Activated CD8-positive, alpha-beta memory T cell treated with anti-CD3 and anti-CD28 coated beads, Interleukin-2, amount 50 U/mL, for 24 hours (primary cell): ENCODE data around the gene GSK3A.

ENCODE experiments used
- DNase-seq: peaks from one replicate; pipeline ENCODE4 v3.0.0-alpha.2; 2020; ENCODE audit errors: extremely low read depth

The GSK3A gene

DNA sequence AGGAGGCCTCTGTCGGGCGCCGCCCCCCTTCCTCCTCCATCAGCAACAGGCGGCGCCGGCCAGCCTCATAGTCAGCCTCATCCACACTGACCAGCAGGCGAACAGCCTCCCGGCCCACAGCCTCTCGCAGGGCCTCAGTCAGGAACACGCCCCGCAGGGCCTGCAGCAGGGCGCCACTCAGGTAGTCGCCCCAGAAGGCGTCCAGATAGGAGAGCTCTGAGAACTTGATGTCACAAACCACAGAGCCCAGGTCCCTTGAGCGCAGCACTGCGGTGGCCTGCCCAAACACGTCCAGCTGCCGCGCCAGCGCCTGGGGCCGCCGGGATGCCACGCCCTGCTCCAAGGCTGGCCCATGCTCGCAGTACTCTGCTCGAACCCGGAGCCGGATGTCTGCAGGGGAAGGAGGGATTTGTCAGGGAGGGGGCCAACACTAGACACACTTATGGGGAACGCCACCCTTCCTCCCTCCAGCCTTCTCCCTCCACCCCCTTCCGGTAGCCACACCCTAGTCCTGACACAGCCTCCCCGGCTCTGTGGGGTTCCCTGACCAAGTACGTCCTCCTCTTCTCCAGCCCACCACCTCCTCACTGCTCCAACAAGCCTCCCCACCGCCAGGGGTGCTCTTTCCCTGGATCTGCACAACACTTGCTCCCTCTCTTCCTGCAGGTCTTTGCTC is 42.8 kb downstream of the GSK3A start:
- DNase-seq = no peak

DNA sequence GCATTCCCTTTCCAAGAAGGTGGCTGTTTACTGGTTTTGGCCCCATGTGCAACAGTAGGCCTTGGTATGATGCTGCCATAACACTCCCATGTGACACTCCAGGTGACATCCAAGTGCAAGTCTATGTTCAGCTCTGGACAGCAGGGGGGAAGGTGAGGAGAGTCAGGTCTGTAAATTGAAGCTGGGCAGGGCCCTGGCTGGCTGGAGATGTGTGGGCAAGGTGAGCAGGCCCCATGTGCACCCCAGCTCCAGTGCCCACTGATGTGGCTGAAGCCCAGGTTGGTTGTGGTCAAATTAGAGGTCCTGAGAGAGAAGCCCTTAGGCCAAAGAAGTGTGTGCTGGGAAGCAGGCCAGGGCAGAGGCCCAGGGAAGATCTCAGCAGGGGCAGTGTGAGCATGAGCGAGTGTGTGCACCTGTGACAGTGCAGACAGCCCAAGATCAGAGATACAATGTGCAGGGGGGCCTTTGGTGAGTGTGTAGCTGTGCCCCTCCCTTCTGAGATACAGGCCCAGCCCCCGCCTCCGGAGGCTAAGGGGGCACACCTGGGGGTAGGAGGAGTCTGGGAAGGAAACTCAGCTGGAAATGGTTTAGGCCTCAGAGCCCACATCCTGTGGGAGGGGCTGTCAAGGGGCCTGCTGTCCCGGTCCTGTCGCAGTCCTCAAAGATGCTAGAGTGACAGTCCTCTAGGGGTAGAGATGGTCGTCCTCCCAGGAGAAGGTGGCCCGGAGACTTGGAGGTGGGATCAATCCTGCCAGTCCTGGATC is 43.5 kb downstream of the GSK3A start:
- DNase-seq = no peak

DNA sequence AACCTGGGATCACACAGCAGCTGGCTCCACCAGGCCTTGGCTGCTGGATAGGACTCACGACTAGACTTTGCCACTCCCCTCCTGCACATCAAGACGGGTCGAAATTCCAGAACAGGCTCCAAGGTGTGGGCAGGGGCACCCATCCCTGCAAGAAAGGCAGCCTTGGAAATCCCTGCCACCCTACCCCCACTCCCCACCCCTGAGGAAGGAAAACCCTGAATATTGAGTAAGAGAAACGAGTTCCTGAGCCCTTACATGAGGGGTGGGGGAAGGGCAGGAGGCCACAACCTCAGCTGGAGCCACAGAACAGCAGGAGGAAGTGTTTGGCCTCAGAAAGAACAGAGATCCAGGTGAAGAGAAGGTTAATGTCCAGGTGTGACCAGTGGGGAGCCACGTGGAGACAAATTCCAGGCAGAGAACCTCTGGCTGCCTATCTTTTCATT is 45.0 kb downstream of the GSK3A start:
- DNase-seq = no peak

DNA sequence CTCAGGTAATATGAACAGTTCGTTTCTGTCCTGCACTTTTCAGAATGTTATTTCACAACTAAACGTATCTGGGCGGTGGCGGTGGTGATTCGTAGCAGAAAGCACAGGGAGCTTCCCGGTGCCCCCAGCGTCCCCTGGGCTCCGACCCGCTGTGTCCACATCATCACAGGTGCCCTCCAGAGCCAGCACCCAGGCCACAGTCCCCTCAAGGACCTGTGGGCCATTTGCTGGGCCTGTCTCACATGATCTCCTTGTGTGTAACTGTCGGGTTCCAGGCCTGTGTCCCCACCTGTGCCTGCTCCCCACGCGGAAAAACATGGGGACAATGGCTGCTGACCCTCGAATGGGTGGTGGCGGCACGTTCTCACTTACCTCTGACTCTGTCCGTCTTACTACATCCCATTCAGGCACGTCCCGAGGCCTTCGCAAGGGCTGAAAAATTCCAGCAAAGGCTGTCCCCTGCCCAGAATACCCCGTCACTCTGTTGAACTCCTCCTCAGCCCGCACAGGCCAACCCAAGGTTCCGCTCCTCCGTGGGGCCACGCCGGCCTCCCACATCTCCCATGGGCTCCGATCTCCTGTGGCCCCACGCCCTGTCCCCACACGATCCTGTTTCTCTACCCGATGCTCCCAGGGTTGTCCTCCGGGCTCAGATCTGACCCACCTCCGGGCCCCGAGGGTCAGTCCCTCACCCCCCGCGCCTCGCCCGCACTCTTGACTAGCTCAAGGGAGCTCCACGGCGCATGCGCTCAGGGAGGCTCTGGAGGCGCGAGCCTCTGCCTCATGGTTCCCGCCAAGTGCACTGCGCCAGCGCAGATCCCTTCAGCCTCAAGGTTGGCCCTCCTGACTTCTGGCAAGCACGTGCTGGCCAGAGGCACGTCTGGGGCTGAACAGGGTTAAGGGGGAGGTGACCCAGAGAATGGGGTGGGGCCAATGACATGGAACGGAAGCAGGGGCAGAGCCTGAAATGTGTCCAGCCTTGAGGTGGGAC is 46.1 kb downstream of the GSK3A start:
- no peak for DNase-seq

DNA sequence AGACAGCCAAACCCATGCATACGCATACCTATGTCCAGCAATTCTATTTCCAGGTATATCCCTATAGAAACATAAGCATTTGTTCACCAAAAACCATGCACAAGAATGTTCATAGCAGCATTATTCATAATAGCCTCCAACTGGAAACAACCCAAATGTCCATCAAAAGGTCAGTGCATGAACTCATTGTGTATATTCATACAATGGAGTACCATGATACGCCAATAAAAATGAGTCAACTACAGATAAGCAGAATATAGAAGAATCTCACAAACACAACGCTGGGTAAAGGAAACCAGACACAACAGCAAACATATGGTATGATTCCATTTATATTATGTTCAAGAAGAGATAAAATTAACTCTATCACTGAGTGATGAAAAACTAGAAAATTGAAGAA is 48.7 kb downstream of the GSK3A start:
- no peak for DNase-seq

DNA sequence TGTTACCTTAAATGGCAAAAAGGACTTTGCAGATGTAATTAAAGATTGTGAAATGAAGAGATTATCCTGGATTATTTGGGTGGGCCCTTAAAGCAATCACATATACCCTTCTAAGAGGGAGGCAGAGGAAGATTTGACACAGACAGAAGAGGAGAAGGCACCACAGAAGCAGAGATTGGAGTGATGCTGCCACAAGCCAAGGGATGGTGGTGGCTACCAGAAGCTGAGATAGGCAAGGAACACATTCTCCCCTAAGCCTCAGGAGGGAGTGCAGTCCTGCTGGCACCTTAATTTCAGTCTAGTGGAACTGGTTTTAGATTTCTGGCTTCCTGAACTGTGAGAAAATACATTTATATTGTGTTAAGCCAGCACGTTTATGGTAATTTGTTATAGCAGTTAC is 49.1 kb downstream of the GSK3A start:
- no peak for DNase-seq

DNA sequence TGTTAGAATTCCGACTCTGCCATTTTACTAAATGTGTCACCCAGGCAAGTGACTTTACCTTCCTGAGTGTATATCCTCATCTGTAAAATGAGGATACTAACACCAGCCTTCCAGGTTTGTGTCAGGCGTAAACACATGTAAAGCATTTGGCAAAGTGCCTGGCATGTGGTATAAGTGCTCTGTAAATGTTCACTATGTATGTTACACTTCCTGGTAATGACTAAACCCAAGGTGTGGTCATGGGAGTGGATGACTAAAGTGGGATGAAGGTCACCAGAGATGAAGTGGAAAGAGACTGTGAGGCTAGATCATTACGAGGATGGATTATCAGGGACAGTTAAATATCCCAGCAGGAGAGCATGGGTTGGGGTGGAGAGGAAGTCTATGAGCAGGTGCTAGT is 50.5 kb downstream of the GSK3A start:
- no peak for DNase-seq

DNA sequence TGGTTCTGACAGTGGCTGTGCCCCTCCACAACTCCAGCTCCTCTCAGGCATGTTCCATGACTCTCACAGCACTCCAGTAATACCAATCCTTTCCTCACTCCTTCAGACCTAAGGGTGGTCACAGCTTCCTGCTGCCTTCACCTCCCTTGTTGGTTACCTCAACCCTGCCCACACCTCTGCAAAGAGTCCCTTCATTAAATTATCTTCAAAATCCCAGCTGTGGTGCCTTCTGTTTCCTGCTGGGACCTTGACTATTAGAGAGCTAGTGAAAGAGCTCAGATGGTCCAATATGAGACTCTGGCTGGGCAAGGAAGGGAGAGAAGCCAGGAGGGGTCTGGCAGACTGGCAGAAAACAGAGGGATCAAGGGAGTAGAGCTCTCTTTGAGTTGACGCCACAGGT is 51.1 kb downstream of the GSK3A start:
- DNase-seq = no peak

DNA sequence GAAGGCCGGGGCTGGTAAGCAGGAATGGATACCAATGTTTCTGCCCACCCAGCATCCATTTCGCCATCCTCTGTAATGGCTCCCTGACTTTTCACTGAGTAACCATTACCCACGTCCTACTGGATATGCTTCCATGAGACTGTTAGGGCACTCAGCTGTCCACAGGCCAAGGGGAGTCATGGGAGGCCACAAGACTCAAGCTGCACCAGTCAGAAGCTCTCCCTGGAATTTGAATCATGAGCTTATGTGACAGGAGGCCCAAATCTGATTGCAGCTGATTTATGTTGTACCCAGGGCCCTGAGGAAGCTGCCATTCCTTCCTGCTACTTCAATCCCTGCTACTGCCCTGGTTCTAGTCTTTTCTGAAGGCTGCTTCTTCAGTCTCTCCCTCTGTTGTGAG is 53.3 kb downstream of the GSK3A start:
- no peak for DNase-seq

DNA sequence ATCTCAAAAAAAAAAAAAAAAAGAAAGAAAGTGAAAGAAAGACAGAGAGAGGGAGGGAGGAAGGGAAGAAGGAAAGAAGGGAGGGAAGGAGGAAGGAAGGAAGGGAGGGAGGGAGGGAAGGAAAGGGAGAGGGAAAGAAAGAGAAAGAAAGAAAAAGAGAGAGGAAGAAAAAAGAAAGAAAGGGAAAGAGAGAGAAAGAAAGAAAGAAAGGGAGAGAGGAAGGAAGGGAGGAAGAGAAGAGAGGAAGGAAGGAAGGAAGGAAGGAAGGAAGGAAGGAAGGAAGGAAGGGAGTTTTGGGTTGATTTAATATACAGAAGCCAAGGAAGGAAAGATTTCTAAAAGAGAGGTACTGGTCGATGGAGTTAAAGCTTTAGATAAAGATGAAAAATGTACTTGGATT is 53.7 kb downstream of the GSK3A start:
- no peak for DNase-seq

DNA sequence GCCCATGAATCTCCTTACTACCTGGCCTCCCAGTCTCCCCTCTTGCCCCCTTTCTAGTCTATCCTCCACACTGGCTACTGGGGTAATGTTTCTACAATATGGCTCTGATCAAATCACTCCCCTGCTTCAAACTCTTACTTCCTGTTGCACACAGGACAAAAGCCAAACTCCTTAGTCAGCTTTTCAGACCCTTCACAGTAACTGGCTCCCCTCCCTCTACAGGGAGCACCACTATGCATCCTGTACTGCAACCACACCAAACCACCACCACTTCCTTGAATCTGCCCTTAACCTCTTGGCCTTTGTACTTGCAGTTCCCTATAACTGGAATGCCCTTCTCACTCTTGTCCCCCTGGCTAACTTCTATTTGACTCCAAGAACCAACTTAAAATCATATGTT is 57.1 kb downstream of the GSK3A start:
- no peak for DNase-seq

DNA sequence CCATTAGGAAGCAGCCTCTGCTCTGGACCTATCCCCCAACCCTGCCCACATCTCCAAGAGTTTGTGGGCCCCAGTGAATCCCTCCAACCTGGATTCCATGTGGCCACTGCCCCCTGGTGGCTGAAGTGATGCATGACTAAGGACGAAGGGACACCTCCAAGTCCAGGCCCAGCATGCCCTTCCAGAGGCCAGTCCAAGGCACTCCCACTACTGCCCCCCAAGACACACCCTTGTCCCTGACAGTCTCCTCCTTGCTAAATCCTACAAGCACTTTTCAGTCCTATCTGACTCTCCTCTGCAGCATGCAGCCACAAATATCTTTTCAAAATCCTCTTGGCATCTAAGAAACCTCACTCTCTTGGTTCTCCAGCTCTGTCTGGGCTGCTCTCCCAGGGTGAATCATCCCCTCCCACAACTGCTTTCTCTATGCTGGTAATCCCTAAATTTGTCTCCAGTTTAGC is 58.0 kb downstream of the GSK3A start:
- DNase-seq = peak; percentile 40
